HFF-Myc (cell line): ENCODE measurements around the gene MAMLD1.

Experiments used
- DNase-seq: peaks from one replicate; pipeline ENCODE4 v3.0.0-alpha.2; 2011; ENCODE audit warnings: low read depth; ENCODE audit errors: extremely low read depth
- H3K4me3 ChIP-seq: replicated peaks from 2 replicates; pipeline ENCODE4 v1.5.1; 2011; ENCODE audit warnings: low read depth, mild to moderate bottlenecking, control low read depth, low read length
- CTCF ChIP-seq: IDR thresholded peaks from 2 replicates; pipeline ENCODE4 v1.5.1; 2012; ENCODE audit warnings: mild to moderate bottlenecking, low read depth, low read length, control low read depth; ENCODE audit errors: missing control alignments

The MAMLD1 gene

GRCh38 chrX:150527108-150527507 lies 164.0 kb downstream of the MAMLD1 start:
- H3K4me3 ChIP-seq, result no peak overlapping the region
- no peak for TF ChIP-seq CTCF
- no peak for DNase-seq

- no peak overlapping the region for H3K4me3 ChIP-seq
- DNase-seq, result no peak
- TF ChIP-seq CTCF, result no peak
Observed at GRCh38 chrX:150529587-150529986, 166.5 kb downstream of the MAMLD1 start.

GRCh38 chrX:150530821-150531220 lies 167.7 kb downstream of the MAMLD1 start:
- no peak for TF ChIP-seq CTCF
- H3K4me3 ChIP-seq, result no peak overlapping the region
- no peak for DNase-seq

- DNase-seq, result no peak
- TF ChIP-seq CTCF, result no peak
- no peak overlapping the region for H3K4me3 ChIP-seq
Observed at GRCh38 chrX:150531467-150531866, 168.3 kb downstream of the MAMLD1 start.

- H3K4me3 ChIP-seq, result no peak overlapping the region
- no peak for DNase-seq
- TF ChIP-seq CTCF, result no peak
Observed at GRCh38 chrX:150533863-150534262, 170.7 kb downstream of the MAMLD1 start.

- peak; percentile 16 for TF ChIP-seq CTCF
Observed at GRCh38 chrX:150536455-150537116, 173.5 kb downstream of the MAMLD1 start.

GRCh38 chrX:150537851-150538250 lies 174.7 kb downstream of the MAMLD1 start:
- no peak overlapping the region for H3K4me3 ChIP-seq
- no peak for TF ChIP-seq CTCF
- no peak for DNase-seq

More at GRCh38 chrX:150536455-150537116, 173.5 kb downstream of the MAMLD1 start:
- no peak for DNase-seq
- no peak overlapping the region for H3K4me3 ChIP-seq
